Stimulated activated CD8-positive, alpha-beta memory T cell treated with anti-CD3 and anti-CD28 coated beads, Interleukin-12 subunit alpha, Interleukin-12 subunit beta, amount 100 ng/mL, for 24 hours (primary cell): ENCODE results near the gene CELA2B.

Experiments used
- DNase-seq: peaks from one replicate; pipeline ENCODE4 v3.0.0-alpha.2; 2020; ENCODE audit errors: extremely low read depth

CELA2B gene

DNA sequence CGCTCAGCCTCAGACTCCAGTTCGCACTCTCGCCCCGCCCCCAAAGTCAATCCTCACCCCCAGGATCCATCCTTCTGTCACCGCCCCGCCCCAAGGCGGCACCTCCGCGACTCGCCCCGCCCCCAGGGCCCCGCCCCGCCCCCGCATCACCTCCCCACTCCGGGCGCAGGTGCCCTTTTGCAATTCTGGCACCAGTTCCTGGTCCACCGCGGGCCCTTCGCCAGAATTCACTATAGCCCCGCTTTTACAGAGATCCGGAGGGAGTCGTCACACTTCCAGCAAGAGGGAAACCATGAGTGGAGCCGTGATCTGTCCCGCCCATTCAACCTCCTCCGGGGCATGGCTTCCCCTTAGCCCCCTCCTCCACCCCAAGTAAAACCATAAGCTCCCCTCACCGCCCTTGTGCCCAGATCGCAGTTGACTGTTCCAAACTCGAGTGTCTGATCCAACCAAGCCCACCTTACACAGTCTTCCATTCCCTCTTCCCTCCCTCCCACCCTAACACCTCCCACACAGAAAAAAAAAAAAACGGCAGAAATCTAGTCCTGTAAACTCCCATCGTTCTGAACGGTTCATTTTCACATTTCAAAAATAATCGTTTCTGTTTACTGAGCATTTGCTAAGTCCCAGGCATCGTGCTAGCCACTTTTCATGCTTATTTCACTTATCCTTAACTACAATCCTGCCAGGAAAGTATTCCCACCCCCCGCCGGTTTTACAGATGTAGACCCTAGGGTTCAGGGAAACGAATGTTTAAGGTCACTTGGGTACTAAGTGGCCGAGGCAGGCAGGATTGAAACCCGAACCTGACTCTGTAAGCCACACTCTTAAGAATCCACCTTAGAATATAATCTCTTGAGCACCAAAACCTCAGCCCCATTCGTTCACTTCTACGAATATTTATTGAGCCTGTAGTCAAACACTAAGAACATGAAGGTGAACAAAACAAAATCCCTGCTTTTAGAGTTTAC is 49.4 kb downstream of the CELA2B start:
- peak; percentile 100 for DNase-seq

DNA sequence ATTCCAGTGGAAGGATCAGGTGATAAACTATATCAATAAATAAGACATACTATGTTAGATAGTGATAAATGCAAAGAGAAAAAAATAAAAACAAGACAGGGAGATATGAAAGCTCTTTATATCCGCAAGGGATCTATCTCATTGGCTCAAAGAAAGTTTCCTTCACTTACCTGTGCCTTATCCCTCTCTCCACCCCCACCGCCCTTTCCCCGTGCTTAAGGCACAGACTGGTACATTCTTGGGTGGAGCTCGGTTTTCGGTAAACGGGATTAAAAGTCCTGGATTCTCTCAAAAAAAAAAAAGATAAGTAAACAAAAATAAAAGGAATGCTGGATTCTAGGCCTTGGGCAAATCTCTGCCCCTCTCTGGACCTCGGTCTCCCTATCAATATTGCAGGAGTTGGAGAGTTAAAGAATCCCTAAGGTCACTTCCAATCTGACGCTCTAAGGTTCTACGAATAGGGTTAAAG is 50.2 kb downstream of the CELA2B start:
- DNase-seq, result no peak

DNA sequence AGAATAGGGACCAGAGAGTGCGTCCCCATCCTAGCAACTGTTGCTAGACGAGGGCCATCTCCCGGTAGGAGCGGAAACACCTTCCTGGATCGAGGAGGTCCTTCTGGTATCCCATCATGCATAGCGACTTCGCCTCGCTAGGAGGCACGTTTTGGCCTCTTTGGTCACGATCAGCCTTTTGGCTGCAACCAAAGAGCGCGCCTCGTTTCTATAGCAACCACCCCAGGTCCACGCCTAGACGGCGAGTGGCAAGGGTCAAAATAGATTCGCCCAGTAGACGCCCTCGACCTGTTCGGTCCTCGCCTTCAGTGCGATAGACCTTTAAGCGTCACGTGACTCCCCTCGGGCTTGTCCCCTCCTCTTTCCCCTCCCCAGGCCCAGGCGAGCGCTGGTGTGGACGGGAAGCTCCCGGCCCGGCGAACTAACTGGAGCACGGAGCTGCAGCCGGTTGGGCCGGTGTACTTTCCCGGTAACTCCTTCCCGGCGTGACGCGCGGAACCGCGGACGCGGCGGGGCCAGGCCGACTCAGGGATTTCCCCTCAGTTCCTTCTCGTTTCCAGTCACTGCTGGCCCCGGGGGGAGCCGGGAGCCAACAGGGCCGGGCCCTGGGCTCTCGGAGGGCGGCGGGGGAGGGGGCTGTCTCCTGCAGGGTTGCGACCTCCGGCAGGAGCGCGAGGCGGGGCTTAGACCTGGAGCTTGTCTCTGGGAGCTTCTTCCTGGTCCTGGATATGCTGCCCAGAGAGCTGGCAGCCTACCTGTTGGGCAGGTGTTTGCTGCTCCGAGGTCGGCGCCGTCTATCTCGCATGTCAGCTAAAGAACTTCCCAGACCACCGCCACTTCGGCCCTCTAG is 50.8 kb downstream of the CELA2B start, which contains the start of gene DNAJC16:
DNAJC16 (plus strand) TSS at position 359 of the 850 bp plus-strand sequence. CDS start 2,258 bp downstream, outside the sequence.
- peak; percentile 88 for DNase-seq

- no peak for DNase-seq
These were observed 55.1 kb downstream of the CELA2B start for GRCh38 chr1:15531003-15531402.

DNA sequence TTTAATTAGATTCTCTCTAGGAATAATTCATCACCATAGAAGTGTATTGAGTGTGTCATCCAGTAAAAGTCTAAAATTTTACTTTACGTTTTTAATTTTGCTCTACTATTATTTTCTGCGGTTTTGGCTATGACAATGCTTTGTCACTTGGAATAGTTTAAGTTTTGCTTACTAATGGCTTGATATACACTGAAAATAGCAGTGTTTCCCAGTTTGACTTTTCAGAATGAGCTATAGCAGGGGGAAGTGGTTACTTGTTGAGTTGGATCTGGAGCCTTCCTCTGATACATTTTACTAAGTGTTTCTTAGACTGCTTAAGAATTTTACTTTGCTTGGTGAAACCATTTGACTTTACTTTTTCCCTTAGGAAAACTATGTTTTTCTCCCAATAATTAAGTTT is 55.8 kb downstream of the CELA2B start:
- no peak for DNase-seq

- DNase-seq, result no peak
These were observed 62.9 kb downstream of the CELA2B start for GRCh38 chr1:15538771-15539170.

DNA sequence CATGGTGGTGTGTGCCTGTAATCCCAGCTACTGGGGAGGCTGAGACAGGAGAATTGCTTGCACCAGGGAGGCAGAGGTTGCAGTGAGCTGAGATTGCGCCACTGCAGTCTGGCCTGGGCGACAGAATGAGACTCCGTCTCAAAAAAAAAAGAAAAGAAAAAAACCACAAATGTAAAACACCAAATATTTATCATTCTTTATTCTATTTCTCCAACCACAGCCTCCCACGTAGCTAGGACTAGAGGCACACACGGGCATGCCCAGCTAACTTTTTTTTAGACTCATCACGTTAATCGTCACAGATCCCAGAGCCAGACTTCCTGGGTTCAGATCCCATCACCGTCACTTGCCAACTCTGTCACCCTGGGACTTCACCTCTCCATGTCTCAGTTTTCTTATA is 64.3 kb downstream of the CELA2B start:
- DNase-seq, result no peak
